AG04449 (cell line): ENCODE measurements around the gene KBTBD3.

Experiments used
- CTCF ChIA-PET: fragments of 350-600 bp; formaldehyde crosslinking; extraction: SDS; loops from one replicate; lab custom pipeline; 2021; ENCODE audit warnings: antibody characterized with exemption; lab: Yijun Ruan, JAX
- POLR2A ChIA-PET: fragments of 400-600, 350-600 bp; formaldehyde crosslinking; extraction: SDS; loops from one replicate; lab custom pipeline; 2020; ENCODE audit warnings: antibody characterized with exemption, inconsistent platforms; lab: Yijun Ruan, JAX
- DNase-seq: peaks from one replicate; pipeline ENCODE4 v3.0.0-alpha.2; 2010; ENCODE audit warnings: low read depth, low spot score
- H3K4me3 ChIP-seq: 2 replicates; pipeline ENCODE4 v1.5.1; 2011; ENCODE audit warnings: low read depth, mild to moderate bottlenecking, control low read depth, low read length
- TF ChIP-seq, protein P1 (sequence below): IDR thresholded peaks from one replicate; pipeline ENCODE4 v1.5.1; 2011; ENCODE audit warnings: mild to moderate bottlenecking, moderate library complexity, low read length, control low read depth, inconsistent platforms; ENCODE audit not compliant: insufficient read depth; ENCODE audit errors: missing control alignments

The KBTBD3 gene

GRCh38 chr11:106001304-106002012 lies 75.7 kb downstream of the KBTBD3 start:
- no peak overlapping the region for H3K4me3 ChIP-seq
- ChIA-PET POLR2A (interaction anchor here (0.5 kb wide), 1 partner anchor 88 kb away, joined by 3 read pairs; no protein-coding TSS in a partner anchor), CTCF (no interaction called here)
- TF ChIP-seq, protein P1, sequence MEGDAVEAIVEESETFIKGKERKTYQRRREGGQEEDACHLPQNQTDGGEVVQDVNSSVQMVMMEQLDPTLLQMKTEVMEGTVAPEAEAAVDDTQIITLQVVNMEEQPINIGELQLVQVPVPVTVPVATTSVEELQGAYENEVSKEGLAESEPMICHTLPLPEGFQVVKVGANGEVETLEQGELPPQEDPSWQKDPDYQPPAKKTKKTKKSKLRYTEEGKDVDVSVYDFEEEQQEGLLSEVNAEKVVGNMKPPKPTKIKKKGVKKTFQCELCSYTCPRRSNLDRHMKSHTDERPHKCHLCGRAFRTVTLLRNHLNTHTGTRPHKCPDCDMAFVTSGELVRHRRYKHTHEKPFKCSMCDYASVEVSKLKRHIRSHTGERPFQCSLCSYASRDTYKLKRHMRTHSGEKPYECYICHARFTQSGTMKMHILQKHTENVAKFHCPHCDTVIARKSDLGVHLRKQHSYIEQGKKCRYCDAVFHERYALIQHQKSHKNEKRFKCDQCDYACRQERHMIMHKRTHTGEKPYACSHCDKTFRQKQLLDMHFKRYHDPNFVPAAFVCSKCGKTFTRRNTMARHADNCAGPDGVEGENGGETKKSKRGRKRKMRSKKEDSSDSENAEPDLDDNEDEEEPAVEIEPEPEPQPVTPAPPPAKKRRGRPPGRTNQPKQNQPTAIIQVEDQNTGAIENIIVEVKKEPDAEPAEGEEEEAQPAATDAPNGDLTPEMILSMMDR: no peak
- DNase-seq: no peak
